Lung microvascular endothelial cell (primary cell): ENCODE data around the gene BORCS8. TPM values are rescaled to one million over a fixed set of nuclear protein-coding genes. Genes with fewer than 3 reads are reported as not detected.
"Not testable (repeated sequence)": the region's sequence is repeated elsewhere in the genome, so short reads cannot be mapped to it uniquely, and the experiment has no call there.

Experiments used
- DNase-seq, 2 donors: peaks; one replicate each; pipeline versions ENCODE4 v3.0.0 to v3.0.0-alpha.2; 2010; ENCODE audit warnings: low read depth in 2 of 2
- total RNA-seq: library from RNA; depleted of rRNA; stranded (reverse); fragments of >200 nt; gene quantifications from 2 replicates; pipeline ENCODE4 v1.2.1, GENCODE V29; 2014

Gene BORCS8
- total RNA-seq, 1 donor from 2014 or later: 18.5 TPM

- DNase-seq: no peak
Observed at GRCh38 chr19:19181488-19181998, 10.4 kb downstream of the BORCS8 start.

GRCh38 chr19:19179548-19180441, 12.2 kb downstream of the BORCS8 start:
- peak in 1 of 2 donors; percentile 12 for DNase-seq

- no peak for DNase-seq
Observed at GRCh38 chr19:19176950-19177349, 15.0 kb downstream of the BORCS8 start.

- DNase-seq: not testable (repeated sequence)
Observed at GRCh38 chr19:19173243-19173642, 18.7 kb downstream of the BORCS8 start.

GRCh38 chr19:19171821-19172532, 20.0 kb downstream of the BORCS8 start:
- no peak for DNase-seq

- no peak for DNase-seq
Observed at GRCh38 chr19:19170873-19171672, 20.9 kb downstream of the BORCS8 start.

GRCh38 chr19:19170053-19170872, 21.7 kb downstream of the BORCS8 start, which contains the start of gene MEF2B:
Gene MEF2B, minus strand, starts transcription at chr19:19170263. Its CDS starts 19,528 bp downstream, at chr19:19150735.
- peak; percentile 61 to 75 for DNase-seq

GRCh38 chr19:19169236-19170052, 22.5 kb downstream of the BORCS8 start:
- no peak for DNase-seq

GRCh38 chr19:19167612-19168011, 24.3 kb downstream of the BORCS8 start:
- DNase-seq: no peak

GRCh38 chr19:19165396-19165795, 26.6 kb downstream of the BORCS8 start:
- DNase-seq: no peak

- no peak for DNase-seq
Observed at GRCh38 chr19:19162495-19162894, 29.5 kb downstream of the BORCS8 start.

GRCh38 chr19:19160461-19161035, 31.4 kb downstream of the BORCS8 start:
- no peak for DNase-seq

- DNase-seq: no peak
Observed at GRCh38 chr19:19159534-19159933, 32.4 kb downstream of the BORCS8 start.

- DNase-seq: no peak
Observed at GRCh38 chr19:19157808-19158207, 34.1 kb downstream of the BORCS8 start.

GRCh38 chr19:19155495-19156219, 36.3 kb downstream of the BORCS8 start:
- DNase-seq: no peak

GRCh38 chr19:19154768-19155494, 37.0 kb downstream of the BORCS8 start:
- DNase-seq: no peak

GRCh38 chr19:19152668-19153384, 39.1 kb downstream of the BORCS8 start:
- DNase-seq: no peak
